ENCODE results near the gene NXNL1. TPM values are rescaled to one million over a fixed set of nuclear protein-coding genes. Genes with fewer than 3 reads are reported as not detected.

The NXNL1 gene
- total RNA-seq, 1 experiment from 2014 or later = not detected

GRCh38 chr19:17503240-17503639 is 42.5 kb upstream of the NXNL1 start:
- H3K14ac ChIP-seq (ENCODE audit: insufficient read depth, low read length) = no peak overlapping the region
- no peak overlapping the region for H2BK12ac ChIP-seq (ENCODE audit: insufficient read length, low read depth, low read length)
- H3K23ac ChIP-seq (ENCODE audit: insufficient read length, low read depth, low read length) = no peak overlapping the region
- no peaks in the 10 kb centered on the region for H3K9me3 ChIP-seq (ENCODE audit: control insufficient read depth, low read depth, low read length)
- peaks cover 0 to 7% (median 2%) of the 10 kb centered on the region in 3 experiments; a peak in 4 of 7 replicates for H3K36me3 Mint-ChIP-seq (ENCODE audit: insufficient read depth in 1 of 3, low read depth in 3 of 3)
- H3K23me2 ChIP-seq (ENCODE audit: insufficient read length, low read depth, low read length, poor library complexity, severe bottlenecking) = no peaks in the 10 kb centered on the region
- no peak overlapping the region for H3K4me2 ChIP-seq (ENCODE audit: insufficient read depth, insufficient read length, low read length)
- H4K8ac ChIP-seq (replicated peaks; ENCODE audit: insufficient read length, low read depth, low read length) = no peak overlapping the region
- no peak overlapping the region for H3K18ac ChIP-seq (ENCODE audit: insufficient read length, low read depth, low read length)
- no peak overlapping the region for H2BK120ac ChIP-seq (ENCODE audit: low read depth, low read length, poor library complexity, severe bottlenecking)
- H2AFZ ChIP-seq (ENCODE audit: low read length) = no peak overlapping the region
- H3K79me1 ChIP-seq (ENCODE audit: insufficient read depth, low read depth, low read length, poor library complexity, severe bottlenecking) = no peaks in the 10 kb centered on the region
- H3K4me1 Mint-ChIP-seq = peaks cover 17 to 21% of the 10 kb centered on the region in 2 experiments
- no peaks in the 10 kb centered on the region for H4K20me1 ChIP-seq (ENCODE audit: control insufficient read depth, insufficient read depth, insufficient read length)
- H2BK5ac ChIP-seq (ENCODE audit: insufficient read length, low read length) = no peak overlapping the region
- WGBS (ENCODE audit: extremely low coverage, insufficient read length, low lambda C conversion rate) = no CpG with 5 or more reads among the region's 6 CpGs
- no peak overlapping the region for H3K4me3 Mint-ChIP-seq
- no peaks in the 10 kb centered on the region for H3K9me3 Mint-ChIP-seq
- no peak overlapping the region for H4K5ac ChIP-seq (ENCODE audit: insufficient read length, low read depth, low read length)
- no peak overlapping the region for H2AK5ac ChIP-seq (ENCODE audit: insufficient read length, low read length)
- H4K91ac ChIP-seq (ENCODE audit: insufficient read length, low read depth, low read length) = no peak overlapping the region
- no peaks in the 10 kb centered on the region for H3K79me2 ChIP-seq (ENCODE audit: insufficient read depth, low read length)
- no peak overlapping the region for H3K27ac Mint-ChIP-seq
- TF ChIP-seq CTCF (conservative IDR thresholded peaks at IDR 0.05) = no peak
- no peak for DNase-seq
- H3K27ac ChIP-seq (ENCODE audit: insufficient read length, low read depth, low read length) = no peak overlapping the region
- no peak overlapping the region for H3K4ac ChIP-seq (ENCODE audit: low read depth, low read length)
- H3K27me3 Mint-ChIP-seq (ENCODE audit: low read depth) = no peaks in the 10 kb centered on the region; the same call in 1 of the 2 replicates
- H2BK15ac ChIP-seq (ENCODE audit: low read depth, low read length) = no peak overlapping the region
- H3T11ph ChIP-seq (ENCODE audit: low read length) = no peak overlapping the region
- no peak overlapping the region for H3K56ac ChIP-seq (ENCODE audit: insufficient read length, low read depth, low read length)
- H3K27me3 ChIP-seq (ENCODE audit: insufficient read depth, low read length) = no peaks in the 10 kb centered on the region
- no peak overlapping the region for H2BK20ac ChIP-seq (ENCODE audit: low read depth, low read length, poor library complexity, severe bottlenecking)
- no peak overlapping the region for H3K9ac ChIP-seq (ENCODE audit: extremely low read depth, insufficient read length, low read length)
- no peaks in the 10 kb centered on the region; the same call in 1 of the 2 replicates for H3K4me1 ChIP-seq (ENCODE audit: insufficient read depth, low read length)
